GM19452 (cell line): Measurements from ENCODE around the gene NPR3.

Source experiments
- ATAC-seq: cut with Tn5 transposase; IDR thresholded peaks from one replicate; pipeline ENCODE4 v1.9.1; 2021; ENCODE audit not compliant: unreplicated experiment

NPR3 gene

GRCh38 chr5:32711681-32712480 lies 760 bp downstream of the NPR3 start:
- no peak for ATAC-seq

GRCh38 chr5:32712481-32713360 lies 1.6 kb downstream of the NPR3 start:
- ATAC-seq, result no peak

- no peak for ATAC-seq
Observed at GRCh38 chr5:32713361-32713769, 2.2 kb downstream of the NPR3 start.

- no peak for ATAC-seq
Observed at GRCh38 chr5:32713770-32714381, 2.8 kb downstream of the NPR3 start.

GRCh38 chr5:32714836-32715235 lies 3.7 kb downstream of the NPR3 start:
- no peak for ATAC-seq

- no peak for ATAC-seq
Observed at GRCh38 chr5:32720300-32720699, 9.2 kb downstream of the NPR3 start.

- no peak for ATAC-seq
Observed at GRCh38 chr5:32721626-32722025, 10.5 kb downstream of the NPR3 start.

- ATAC-seq, result no peak
Observed at GRCh38 chr5:32722957-32723356, 11.8 kb downstream of the NPR3 start.

- ATAC-seq, result no peak
Observed at GRCh38 chr5:32724526-32724925, 13.4 kb downstream of the NPR3 start.

- ATAC-seq, result no peak
Observed at GRCh38 chr5:32726086-32726557, 15.0 kb downstream of the NPR3 start.

GRCh38 chr5:32729651-32730050 lies 18.5 kb downstream of the NPR3 start:
- ATAC-seq, result no peak

- ATAC-seq, result no peak
Observed at GRCh38 chr5:32733590-32734340, 22.6 kb downstream of the NPR3 start.

GRCh38 chr5:32734827-32735378 lies 23.8 kb downstream of the NPR3 start:
- ATAC-seq, result no peak

- ATAC-seq, result no peak
Observed at GRCh38 chr5:32735512-32735911, 24.4 kb downstream of the NPR3 start.

GRCh38 chr5:32736842-32737241 lies 25.7 kb downstream of the NPR3 start:
- no peak for ATAC-seq

GRCh38 chr5:32740651-32741050 lies 29.5 kb downstream of the NPR3 start:
- ATAC-seq, result no peak

GRCh38 chr5:32745317-32745716 lies 34.2 kb downstream of the NPR3 start:
- no peak for ATAC-seq

- no peak for ATAC-seq
Observed at GRCh38 chr5:32752411-32752810, 41.3 kb downstream of the NPR3 start.

- ATAC-seq, result no peak
Observed at GRCh38 chr5:32753051-32753450, 41.9 kb downstream of the NPR3 start.

GRCh38 chr5:32753765-32754164 lies 42.6 kb downstream of the NPR3 start:
- no peak for ATAC-seq

- no peak for ATAC-seq
Observed at GRCh38 chr5:32754284-32754683, 43.2 kb downstream of the NPR3 start.
